Nephron (organoid): ENCODE results near the gene HYDIN.
A peak's percentile ranks its signal among the peaks of the same experiment; 100 is the strongest.

ENCODE experiments used
- H3K27ac Mint-ChIP-seq, 3 experiments: 2 replicates each; pipeline ENCODE4 v1.8.0; 2020; ENCODE audit warnings: mixed read lengths in 3 of 3, mild to moderate bottlenecking in 2 of 3, moderate library complexity in 1 of 3
- H3K27me3 Mint-ChIP-seq: 2 replicates; pipeline ENCODE4 v1.8.0; 2021; ENCODE audit warnings: low read depth, mild to moderate bottlenecking, moderate library complexity, mixed read lengths
- H3K36me3 Mint-ChIP-seq: 2 replicates; pipeline ENCODE4 v1.8.0; 2020; ENCODE audit warnings: low read depth, mixed read lengths
- H3K4me1 Mint-ChIP-seq: 2 replicates; pipeline ENCODE4 v1.8.0; 2020; ENCODE audit warnings: mixed read lengths
- H3K4me3 Mint-ChIP-seq, 3 experiments: 2 replicates each; pipeline ENCODE4 v1.8.0; 2020; ENCODE audit warnings: mild to moderate bottlenecking in 3 of 3, mixed read lengths in 3 of 3, moderate library complexity in 2 of 3
- H3K9me3 Mint-ChIP-seq: 2 replicates; pipeline ENCODE4 v1.8.0; 2020; ENCODE audit warnings: mixed read lengths
- CTCF ChIP-seq, 3 experiments: fragments of 200-600 bp; sonication (generic); IDR thresholded peaks; one replicate each; pipeline ENCODE4 v1.5.0; 2021; ENCODE audit warnings: antibody characterized with exemption in 3 of 3; ENCODE audit not compliant: unreplicated experiment in 3 of 3

Gene HYDIN

GRCh38 chr16:71262391-71262790 lies 31.9 kb upstream of the HYDIN start:
- Mint-ChIP-seq H3K36me3 (peaks cover 1% of the 10 kb centered on the region), H3K4me3 (no peak overlapping the region), H3K9me3 (peaks cover under 1% of the 10 kb centered on the region), H3K27ac (no peak overlapping the region), H3K27me3 (peaks cover 2% of the 10 kb centered on the region), H3K4me1 (peaks cover 37% of the 10 kb centered on the region)
- no peak for TF ChIP-seq CTCF (IDR thresholded peaks at IDR 0.05; ENCODE audit: unreplicated experiment in 3 of 3)

GRCh38 chr16:71260995-71261394 lies 30.5 kb upstream of the HYDIN start:
- Mint-ChIP-seq H3K9me3 (no peaks in the 10 kb centered on the region), H3K27ac (no peak overlapping the region), H3K4me3 (no peak overlapping the region), H3K36me3 (no peaks in the 10 kb centered on the region), H3K27me3 (peaks cover 5% of the 10 kb centered on the region), H3K4me1 (peaks cover 49% of the 10 kb centered on the region)
- TF ChIP-seq CTCF (IDR thresholded peaks at IDR 0.05; ENCODE audit: unreplicated experiment in 3 of 3) = no peak

GRCh38 chr16:71259086-71259485 lies 28.6 kb upstream of the HYDIN start:
- Mint-ChIP-seq H3K27ac (no peak overlapping the region), H3K4me1 (peaks cover 68% of the 10 kb centered on the region), H3K27me3 (peaks cover 5% of the 10 kb centered on the region), H3K36me3 (no peaks in the 10 kb centered on the region), H3K4me3 (no peak overlapping the region), H3K9me3 (no peaks in the 10 kb centered on the region)
- no peak for TF ChIP-seq CTCF (IDR thresholded peaks at IDR 0.05; ENCODE audit: unreplicated experiment in 3 of 3)

- TF ChIP-seq CTCF (IDR thresholded peaks at IDR 0.05; ENCODE audit: unreplicated experiment in 3 of 3) = no peak
- H3K36me3 Mint-ChIP-seq = no peaks in the 10 kb centered on the region
- H3K27ac Mint-ChIP-seq = no peak overlapping the region
Measured at GRCh38 chr16:71258372-71258771, 27.9 kb upstream of the HYDIN start.

GRCh38 chr16:71257768-71258167 lies 27.2 kb upstream of the HYDIN start:
- Mint-ChIP-seq H3K9me3 (no peaks in the 10 kb centered on the region), H3K4me1 (peaks cover 73% of the 10 kb centered on the region), H3K4me3 (no peak overlapping the region), H3K36me3 (no peaks in the 10 kb centered on the region), H3K27me3 (peaks cover 5% of the 10 kb centered on the region), H3K27ac (no peak overlapping the region)
- no peak for TF ChIP-seq CTCF (IDR thresholded peaks at IDR 0.05; ENCODE audit: unreplicated experiment in 3 of 3)

More at GRCh38 chr16:71258372-71258771, 27.9 kb upstream of the HYDIN start:
- Mint-ChIP-seq H3K4me1 (peaks cover 70% of the 10 kb centered on the region), H3K4me3 (no peak overlapping the region), H3K9me3 (no peaks in the 10 kb centered on the region), H3K27me3 (peaks cover 5% of the 10 kb centered on the region)

GRCh38 chr16:71255721-71256120 lies 25.2 kb upstream of the HYDIN start:
- no peaks in the 10 kb centered on the region for H3K36me3 Mint-ChIP-seq
- peaks cover 5% of the 10 kb centered on the region for H3K27me3 Mint-ChIP-seq
- TF ChIP-seq CTCF (IDR thresholded peaks at IDR 0.05; ENCODE audit: unreplicated experiment in 3 of 3) = no peak
- H3K4me3 Mint-ChIP-seq = peak overlapping the region in 1 of 3 experiments; percentile 30
- no peaks in the 10 kb centered on the region for H3K9me3 Mint-ChIP-seq
- peaks cover 64% of the 10 kb centered on the region for H3K4me1 Mint-ChIP-seq
- peak overlapping the region; percentile 80 to 93 (median 81) for H3K27ac Mint-ChIP-seq
